GM20000 (cell line): ENCODE measurements around the gene AFF3.

Experiments used
- DNase-seq: peaks from one replicate; pipeline ENCODE4 v3.0.0; 2012; ENCODE audit warnings: low spot score
- CTCF ChIP-seq: IDR thresholded peaks from 2 replicates; pipeline ENCODE4 v1.5.1; 2012; ENCODE audit warnings: mild to moderate bottlenecking, control low read depth; ENCODE audit errors: extremely low read depth, missing control alignments

AFF3 gene

DNA sequence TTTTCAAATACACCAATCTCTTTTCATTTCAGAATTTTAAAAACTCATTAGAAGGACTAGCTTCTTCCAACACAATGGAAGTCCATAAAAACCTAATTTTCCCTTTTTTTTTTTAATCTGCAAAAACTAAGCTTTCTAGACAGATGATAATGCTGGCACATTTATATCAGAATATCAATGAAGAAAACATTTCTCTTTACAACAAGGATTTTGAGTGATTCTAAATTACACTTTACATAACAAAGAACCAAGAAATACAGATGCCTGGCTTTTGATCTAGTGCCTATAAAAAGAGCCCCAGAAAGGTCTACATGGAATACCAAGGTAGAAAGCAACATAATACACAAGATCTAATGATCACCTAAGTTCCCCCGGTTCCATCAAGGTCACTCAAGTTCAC is 108.0 kb downstream of the AFF3 start:
- no peak for DNase-seq

DNA sequence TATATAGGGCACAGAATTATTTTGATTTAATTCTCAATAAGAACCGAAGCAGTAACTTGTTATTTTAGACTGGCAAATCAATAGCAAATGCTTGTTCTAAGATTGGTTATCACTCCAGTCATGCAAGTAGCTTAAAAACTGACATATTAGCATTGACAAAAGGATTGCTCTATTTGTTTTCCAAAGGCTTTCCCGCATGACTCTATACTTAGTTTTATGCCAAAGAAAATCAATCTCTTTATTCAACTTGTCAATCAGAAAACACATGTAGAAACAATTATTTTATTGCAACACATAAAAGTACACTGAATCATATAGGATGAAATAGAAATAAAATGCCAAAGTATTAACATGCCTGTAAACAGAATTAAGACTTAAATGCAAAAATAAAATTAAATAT is 108.4 kb downstream of the AFF3 start:
- no peak for TF ChIP-seq CTCF
- DNase-seq: no peak

More for the DNA sequence above, 108.0 kb downstream of the AFF3 start:
- TF ChIP-seq CTCF: no peak

DNA sequence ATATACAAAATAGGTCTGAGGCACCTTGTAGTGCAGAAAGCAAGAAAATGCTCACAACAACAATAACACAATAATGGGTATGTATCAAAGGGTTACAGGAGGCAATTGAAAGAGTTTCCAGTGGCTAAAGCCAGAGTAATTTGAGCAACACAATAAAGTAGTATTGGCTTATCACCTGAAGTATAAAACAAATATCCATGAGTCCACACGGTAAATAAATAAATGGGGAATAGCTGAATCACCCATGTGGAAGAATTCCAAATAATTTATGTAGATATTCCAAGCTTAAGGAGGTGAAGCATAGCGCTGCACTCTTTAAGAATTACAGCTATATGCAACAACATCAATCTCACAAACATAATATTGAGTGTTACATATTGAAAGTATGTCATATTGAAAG is 110.8 kb downstream of the AFF3 start:
- TF ChIP-seq CTCF: no peak

GRCh38 chr2:100029460-100029859 is 112.9 kb downstream of the AFF3 start:
- no peak for DNase-seq
- TF ChIP-seq CTCF: no peak

More for the DNA sequence above, 110.8 kb downstream of the AFF3 start:
- DNase-seq: no peak

DNA sequence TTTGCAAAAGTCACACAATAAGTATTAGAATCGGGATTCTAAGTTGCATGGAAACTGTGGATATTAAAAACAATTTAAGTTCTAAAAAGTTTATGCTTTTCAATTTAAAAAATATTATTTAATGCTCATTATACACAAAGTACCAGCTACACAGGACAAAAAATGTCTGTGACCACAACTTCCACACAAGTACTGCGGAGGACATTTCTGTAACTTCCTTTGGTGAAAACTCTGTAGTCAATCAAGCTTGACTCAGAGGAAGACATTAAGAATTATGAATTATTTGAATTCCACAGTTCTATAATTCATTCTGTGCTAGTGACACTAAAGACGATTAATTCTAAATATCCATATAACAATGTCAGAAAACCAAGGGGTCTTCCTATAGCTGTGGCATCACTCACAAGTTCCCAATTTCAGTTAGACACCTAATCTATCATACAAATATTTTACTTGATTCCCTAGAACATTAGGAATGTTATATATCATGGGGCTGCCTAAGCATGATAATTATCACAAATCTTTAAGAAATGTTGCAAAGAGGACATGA is 120.5 kb downstream of the AFF3 start:
- DNase-seq: no peak
- TF ChIP-seq CTCF: no peak

- no peak for TF ChIP-seq CTCF
- no peak for DNase-seq
Observed at GRCh38 chr2:100019499-100019898, 122.9 kb downstream of the AFF3 start.

- DNase-seq: no peak
- TF ChIP-seq CTCF: no peak
Observed at GRCh38 chr2:100018341-100019193, 123.8 kb downstream of the AFF3 start.
